Measurements from ENCODE around the gene TNFRSF21.

Gene TNFRSF21

GRCh38 chr6:47209632-47210031 lies 100.1 kb downstream of the TNFRSF21 start:
- Mint-ChIP-seq H3K27me3 (ENCODE audit: low read depth) (no peaks in the 10 kb centered on the region), H3K36me3 (ENCODE audit: low read depth) (peaks cover 5% of the 10 kb centered on the region), H3K4me3 (no peak overlapping the region), H3K27ac (no peak overlapping the region), H3K4me1 (peaks cover 5% of the 10 kb centered on the region), H3K9me3 (peaks cover 25% of the 10 kb centered on the region)
- TF ChIP-seq CTCF (IDR thresholded peaks at IDR 0.05; ENCODE audit: unreplicated experiment in 3 of 3), result no peak

GRCh38 chr6:47207261-47207660 lies 102.4 kb downstream of the TNFRSF21 start:
- Mint-ChIP-seq H3K9me3 (peaks cover 10% of the 10 kb centered on the region), H3K36me3 (ENCODE audit: low read depth) (no peaks in the 10 kb centered on the region), H3K4me3 (no peak overlapping the region), H3K27ac (peak overlapping the region in 1 of 3 experiments; percentile 78), H3K4me1 (peaks cover 5% of the 10 kb centered on the region), H3K27me3 (ENCODE audit: low read depth) (no peaks in the 10 kb centered on the region)
- TF ChIP-seq CTCF (IDR thresholded peaks at IDR 0.05; ENCODE audit: unreplicated experiment in 3 of 3), result no peak

GRCh38 chr6:47206626-47207025 lies 103.1 kb downstream of the TNFRSF21 start:
- Mint-ChIP-seq H3K9me3 (peaks cover 5% of the 10 kb centered on the region), H3K36me3 (ENCODE audit: low read depth) (no peaks in the 10 kb centered on the region), H3K27me3 (ENCODE audit: low read depth) (no peaks in the 10 kb centered on the region), H3K4me3 (no peak overlapping the region), H3K4me1 (peaks cover 5% of the 10 kb centered on the region), H3K27ac (peak overlapping the region in 1 of 3 experiments; percentile 78)
- TF ChIP-seq CTCF (IDR thresholded peaks at IDR 0.05; ENCODE audit: unreplicated experiment in 3 of 3), result no peak

GRCh38 chr6:47203938-47204611 lies 105.6 kb downstream of the TNFRSF21 start:
- Mint-ChIP-seq H3K27me3 (ENCODE audit: low read depth) (no peaks in the 10 kb centered on the region), H3K36me3 (ENCODE audit: low read depth) (no peaks in the 10 kb centered on the region), H3K4me1 (peaks cover 5% of the 10 kb centered on the region), H3K27ac (no peak overlapping the region), H3K4me3 (no peak overlapping the region), H3K9me3 (no peaks in the 10 kb centered on the region)
- no peak for TF ChIP-seq CTCF (IDR thresholded peaks at IDR 0.05; ENCODE audit: unreplicated experiment in 3 of 3)

GRCh38 chr6:47203266-47203937 lies 106.3 kb downstream of the TNFRSF21 start:
- Mint-ChIP-seq H3K4me1 (peaks cover 5% of the 10 kb centered on the region), H3K27me3 (ENCODE audit: low read depth) (no peaks in the 10 kb centered on the region)

More at GRCh38 chr6:47203266-47203937, 106.3 kb downstream of the TNFRSF21 start:
- TF ChIP-seq CTCF (IDR thresholded peaks at IDR 0.05; ENCODE audit: unreplicated experiment in 3 of 3), result no peak
- Mint-ChIP-seq H3K27ac (peak overlapping the region in 2 of 3 experiments; percentile 27 to 36), H3K9me3 (no peaks in the 10 kb centered on the region), H3K36me3 (ENCODE audit: low read depth) (no peaks in the 10 kb centered on the region), H3K4me3 (no peak overlapping the region)

All from nephron (organoid).